Measurements from ENCODE around the gene AUNIP.

GRCh38 chr1:25908161-25908560 lies 48.9 kb upstream of the AUNIP start:
- no peak for TF ChIP-seq CTCF (conservative IDR thresholded peaks at IDR 0.05; ENCODE audit: low read depth, low read length)
- TF ChIP-seq EZH2 (IDR thresholded peaks at IDR 0.05; ENCODE audit: low read length, unreplicated experiment) = no peak
